Stimulated activated naive CD4-positive, alpha-beta T cell (primary cell): ENCODE results near the gene PCDHA9.
"Not testable (repeated sequence)": the region's sequence is repeated elsewhere in the genome, so short reads cannot be mapped to it uniquely, and the experiment has no call there.

Experiments
- DNase-seq, 6 experiments: peaks; one replicate each; lab custom pipeline; 2025; lab: John Stamatoyannopoulos, UW

Gene PCDHA9, protein sequence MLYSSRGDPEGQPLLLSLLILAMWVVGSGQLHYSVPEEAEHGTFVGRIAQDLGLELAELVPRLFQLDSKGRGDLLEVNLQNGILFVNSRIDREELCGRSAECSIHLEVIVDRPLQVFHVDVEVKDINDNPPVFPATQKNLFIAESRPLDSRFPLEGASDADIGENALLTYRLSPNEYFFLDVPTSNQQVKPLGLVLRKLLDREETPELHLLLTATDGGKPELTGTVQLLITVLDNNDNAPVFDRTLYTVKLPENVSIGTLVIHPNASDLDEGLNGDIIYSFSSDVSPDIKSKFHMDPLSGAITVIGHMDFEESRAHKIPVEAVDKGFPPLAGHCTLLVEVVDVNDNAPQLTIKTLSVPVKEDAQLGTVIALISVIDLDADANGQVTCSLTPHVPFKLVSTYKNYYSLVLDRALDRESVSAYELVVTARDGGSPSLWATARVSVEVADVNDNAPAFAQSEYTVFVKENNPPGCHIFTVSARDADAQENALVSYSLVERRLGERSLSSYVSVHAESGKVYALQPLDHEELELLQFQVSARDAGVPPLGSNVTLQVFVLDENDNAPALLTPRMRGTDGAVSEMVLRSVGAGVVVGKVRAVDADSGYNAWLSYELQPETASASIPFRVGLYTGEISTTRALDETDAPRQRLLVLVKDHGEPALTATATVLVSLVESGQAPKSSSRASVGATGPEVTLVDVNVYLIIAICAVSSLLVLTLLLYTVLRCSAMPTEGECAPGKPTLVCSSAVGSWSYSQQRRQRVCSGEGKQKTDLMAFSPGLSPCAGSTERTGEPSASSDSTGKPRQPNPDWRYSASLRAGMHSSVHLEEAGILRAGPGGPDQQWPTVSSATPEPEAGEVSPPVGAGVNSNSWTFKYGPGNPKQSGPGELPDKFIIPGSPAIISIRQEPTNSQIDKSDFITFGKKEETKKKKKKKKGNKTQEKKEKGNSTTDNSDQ

DNA sequence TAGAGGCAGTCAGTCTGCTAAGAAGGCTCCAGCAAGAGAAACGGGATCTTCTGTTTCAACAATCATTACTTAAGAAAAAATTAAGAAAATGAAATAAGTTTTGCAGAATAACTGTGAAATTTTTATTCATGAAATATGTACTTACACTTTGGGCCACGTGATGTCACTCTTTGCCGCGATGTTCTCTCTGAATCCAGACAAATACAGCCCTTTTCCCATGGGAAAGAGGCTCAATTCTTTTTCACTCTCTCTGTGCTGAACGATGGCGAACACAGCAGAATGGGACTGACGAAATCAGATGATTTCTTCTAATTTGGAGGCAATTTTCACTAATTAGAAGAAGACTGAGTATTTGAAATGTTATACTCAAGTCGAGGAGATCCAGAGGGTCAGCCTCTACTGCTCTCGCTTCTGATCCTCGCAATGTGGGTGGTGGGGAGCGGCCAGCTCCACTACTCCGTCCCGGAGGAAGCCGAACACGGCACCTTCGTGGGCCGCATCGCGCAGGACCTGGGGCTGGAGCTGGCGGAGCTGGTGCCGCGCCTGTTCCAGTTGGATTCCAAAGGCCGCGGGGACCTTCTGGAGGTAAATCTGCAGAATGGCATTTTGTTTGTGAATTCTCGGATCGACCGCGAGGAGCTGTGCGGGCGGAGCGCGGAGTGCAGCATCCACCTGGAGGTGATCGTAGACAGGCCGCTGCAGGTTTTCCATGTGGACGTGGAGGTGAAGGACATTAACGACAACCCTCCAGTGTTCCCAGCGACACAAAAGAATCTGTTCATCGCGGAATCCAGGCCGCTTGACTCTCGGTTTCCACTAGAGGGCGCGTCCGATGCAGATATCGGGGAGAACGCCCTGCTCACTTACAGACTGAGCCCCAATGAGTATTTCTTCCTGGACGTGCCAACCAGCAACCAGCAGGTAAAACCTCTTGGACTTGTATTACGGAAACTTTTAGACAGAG, at the start of gene PCDHA9:
Gene PCDHA9, plus strand, starts transcription at position 244 of the 964 bp plus-strand sequence. Its CDS starts 114 bp downstream, at position 358.
- DNase-seq, result not testable (repeated sequence)

DNA sequence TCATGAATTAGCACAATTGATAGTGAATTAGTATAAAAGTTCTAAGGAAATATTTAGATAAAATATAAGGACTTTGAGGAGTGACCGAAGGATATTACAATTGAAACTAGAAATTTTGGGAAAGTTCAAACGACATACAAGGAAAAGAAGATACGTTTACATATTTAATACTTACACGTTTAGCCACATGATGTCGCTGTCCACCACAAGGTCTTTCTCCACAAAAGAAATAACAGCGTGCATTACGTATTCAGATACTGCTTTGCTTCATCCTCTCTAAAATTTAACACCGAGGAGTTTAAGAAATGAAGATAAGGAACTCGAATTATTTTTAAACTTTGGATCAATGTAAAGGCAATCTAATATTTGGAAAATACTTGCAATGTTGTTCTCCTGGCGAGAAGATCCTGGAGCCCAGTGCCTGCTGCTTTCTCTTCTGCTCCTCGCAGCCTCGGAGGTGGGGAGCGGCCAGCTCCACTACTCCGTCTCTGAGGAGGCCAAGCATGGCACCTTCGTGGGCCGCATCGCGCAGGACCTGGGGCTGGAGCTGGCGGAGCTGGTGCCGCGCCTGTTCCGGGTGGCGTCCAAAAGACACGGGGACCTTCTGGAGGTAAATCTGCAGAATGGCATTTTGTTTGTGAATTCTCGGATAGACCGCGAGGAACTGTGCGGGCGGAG, 47.2 kb upstream of the PCDHA9 start, which contains the start of gene PCDHA3:
Gene PCDHA3, plus strand, starts transcription at position 242 of the 678 bp plus-strand sequence.
- no peak for DNase-seq

DNA sequence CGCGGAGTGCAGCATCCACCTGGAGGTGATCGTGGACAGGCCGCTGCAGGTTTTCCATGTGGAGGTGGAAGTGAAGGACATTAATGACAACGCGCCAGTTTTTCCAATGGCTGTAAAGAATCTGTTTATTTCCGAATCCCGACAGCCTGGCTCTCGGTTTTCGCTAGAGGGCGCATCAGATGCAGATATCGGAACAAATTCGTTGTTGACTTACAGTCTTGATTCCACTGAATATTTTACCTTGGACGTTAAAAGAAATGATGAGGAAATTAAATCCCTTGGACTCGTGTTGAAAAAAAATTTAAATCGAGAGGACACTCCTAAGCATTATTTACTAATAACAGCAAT, 46.7 kb upstream of the PCDHA9 start:
- no peak for DNase-seq

DNA sequence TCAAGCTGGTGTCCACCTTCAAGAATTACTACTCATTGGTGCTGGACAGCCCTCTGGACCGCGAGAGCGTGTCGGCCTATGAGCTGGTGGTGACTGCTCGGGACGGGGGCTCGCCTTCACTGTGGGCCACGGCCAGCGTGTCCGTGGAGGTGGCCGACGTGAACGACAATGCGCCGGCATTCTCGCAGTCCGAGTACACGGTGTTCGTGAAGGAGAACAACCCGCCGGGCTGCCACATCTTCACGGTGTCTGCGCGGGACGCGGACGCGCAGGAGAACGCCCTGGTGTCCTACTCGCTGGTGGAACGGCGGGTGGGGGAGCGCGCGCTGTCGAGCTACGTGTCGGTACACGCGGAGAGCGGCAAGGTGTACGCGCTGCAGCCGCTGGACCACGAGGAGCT, 45.8 kb upstream of the PCDHA9 start:
- not testable (repeated sequence) for DNase-seq

DNA sequence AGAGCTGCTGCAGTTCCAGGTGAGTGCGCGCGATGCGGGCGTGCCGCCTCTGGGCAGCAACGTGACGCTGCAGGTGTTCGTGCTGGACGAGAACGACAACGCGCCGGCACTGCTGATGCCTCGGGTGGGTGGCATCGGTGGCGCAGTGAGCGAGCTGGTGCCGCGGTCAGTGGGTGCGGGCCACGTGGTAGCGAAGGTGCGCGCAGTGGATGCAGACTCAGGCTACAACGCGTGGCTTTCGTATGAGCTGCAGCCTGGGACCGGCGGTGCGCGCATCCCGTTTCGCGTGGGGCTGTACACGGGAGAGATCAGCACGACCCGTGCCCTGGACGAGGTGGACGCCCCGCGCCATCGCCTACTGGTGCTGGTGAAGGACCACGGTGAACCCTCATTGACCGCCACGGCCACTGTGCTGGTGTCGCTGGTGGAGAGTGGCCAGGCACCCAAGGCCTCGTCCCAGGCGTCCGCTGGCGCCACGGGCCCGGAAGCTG, 45.4 kb upstream of the PCDHA9 start:
- no peak for DNase-seq

DNA sequence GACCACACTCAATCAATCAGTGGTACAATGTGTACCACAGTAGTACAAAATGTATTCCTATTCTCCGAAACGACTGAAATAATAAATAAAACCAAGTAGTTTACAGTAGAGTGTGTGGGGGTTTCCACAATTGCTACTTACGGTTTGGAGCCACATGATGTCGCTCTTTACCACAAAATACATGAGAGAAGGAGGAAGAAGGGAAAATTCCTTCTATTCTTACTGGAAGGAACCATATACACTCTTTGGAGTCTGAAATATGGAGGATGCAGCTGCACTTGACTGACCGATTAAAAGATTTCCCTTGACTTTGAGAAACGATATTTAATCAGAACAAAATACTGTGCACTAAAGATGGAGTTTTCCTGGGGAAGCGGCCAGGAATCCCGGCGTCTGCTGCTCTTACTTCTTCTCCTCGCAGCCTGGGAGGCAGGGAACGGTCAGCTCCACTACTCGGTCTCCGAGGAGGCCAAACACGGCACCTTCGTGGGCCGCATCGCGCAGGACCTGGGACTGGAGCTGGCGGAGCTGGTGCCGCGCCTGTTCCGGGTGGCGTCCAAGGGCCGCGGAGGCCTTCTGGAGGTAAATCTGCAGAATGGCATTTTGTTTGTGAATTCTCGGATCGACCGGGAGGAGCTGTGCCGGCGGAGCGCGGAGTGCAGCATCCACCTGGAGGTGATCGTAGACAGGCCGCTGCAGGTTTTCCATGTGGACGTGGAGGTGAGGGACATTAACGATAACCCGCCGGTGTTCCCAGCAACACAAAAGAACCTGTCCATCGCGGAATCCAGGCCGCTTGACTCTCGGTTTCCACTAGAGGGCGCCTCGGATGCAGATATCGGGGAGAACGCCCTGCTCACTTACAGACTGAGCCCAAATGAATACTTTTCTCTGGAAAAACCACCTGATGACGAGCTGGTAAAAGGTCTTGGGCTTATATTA, 41.1 kb upstream of the PCDHA9 start, which contains the start of gene PCDHA4:
Gene PCDHA4, plus strand, starts transcription at position 235 of the 942 bp plus-strand sequence.
- no peak for DNase-seq

DNA sequence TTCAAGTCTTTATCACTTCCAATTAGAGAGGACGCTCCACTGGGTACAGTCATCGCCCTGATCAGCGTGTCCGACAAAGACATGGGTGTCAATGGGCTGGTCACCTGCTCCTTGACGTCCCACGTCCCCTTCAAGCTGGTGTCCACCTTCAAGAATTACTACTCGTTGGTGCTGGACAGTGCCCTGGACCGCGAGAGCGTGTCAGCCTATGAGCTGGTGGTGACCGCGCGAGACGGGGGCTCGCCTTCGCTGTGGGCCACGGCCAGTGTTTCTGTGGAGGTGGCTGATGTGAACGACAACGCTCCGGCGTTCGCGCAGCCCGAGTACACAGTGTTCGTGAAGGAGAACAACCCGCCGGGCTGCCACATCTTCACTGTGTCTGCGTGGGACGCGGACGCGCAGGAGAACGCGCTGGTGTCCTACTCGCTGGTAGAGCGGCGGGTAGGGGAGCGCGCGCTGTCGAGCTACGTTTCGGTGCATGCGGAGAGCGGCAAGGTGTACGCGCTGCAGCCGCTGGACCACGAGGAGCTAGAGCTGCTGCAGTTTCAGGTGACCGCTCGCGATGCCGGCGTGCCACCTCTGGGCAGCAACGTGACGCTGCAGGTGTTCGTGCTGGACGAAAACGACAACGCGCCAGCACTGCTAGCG, 39.8 kb upstream of the PCDHA9 start:
- not testable (repeated sequence) for DNase-seq

DNA sequence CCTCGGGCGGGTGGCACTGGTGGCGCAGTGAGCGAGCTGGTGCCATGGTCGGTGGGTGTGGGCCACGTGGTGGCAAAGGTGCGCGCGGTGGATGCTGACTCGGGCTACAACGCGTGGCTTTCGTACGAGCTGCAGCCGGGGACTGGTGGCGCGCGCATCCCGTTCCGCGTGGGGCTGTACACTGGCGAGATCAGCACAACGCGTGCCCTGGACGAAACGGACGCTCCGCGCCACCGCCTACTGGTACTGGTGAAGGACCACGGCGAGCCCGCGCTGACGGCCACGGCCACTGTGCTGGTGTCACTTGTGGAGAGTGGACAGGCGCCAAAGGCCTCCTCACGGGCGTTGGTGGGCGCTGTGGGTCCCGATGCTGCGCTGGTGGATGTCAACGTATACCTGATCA, 39.3 kb upstream of the PCDHA9 start:
- no peak for DNase-seq

DNA sequence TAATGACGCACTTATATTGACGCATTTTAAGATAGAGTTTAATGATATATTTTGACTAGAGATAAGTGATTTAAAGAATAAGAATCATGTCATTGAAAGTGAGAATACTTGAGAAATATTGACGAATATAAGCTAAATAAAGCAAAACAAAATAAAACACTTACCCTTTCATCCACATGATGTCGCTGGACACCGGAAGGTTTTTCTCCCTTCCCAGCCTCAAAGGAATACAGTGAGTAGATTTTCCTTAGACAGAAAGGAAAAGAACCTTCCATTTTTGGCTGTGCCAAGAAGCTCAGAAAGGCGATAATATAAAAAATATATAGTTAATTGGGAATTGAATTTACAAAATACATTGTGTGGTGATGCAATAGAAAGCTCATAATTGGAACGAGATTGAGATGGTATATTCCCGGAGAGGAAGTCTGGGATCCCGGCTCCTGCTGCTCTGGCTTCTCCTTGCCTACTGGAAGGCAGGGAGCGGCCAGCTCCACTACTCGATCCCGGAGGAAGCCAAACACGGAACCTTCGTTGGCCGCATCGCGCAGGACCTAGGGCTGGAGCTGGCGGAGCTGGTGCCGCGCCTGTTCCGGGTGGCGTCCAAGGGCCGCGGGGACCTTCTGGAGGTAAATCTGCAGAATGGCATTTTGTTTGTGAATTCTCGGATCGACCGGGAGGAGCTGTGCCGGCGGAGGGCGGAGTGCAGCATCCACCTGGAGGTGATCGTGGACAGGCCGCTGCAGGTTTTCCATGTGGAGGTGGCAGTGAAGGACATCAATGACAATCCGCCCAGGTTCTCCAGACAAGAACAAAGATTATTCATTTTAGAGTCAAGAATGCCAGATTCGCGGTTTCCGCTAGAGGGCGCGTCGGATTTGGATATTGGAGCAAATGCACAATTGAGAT, 26.6 kb upstream of the PCDHA9 start, which contains the start of gene PCDHA5:
Gene PCDHA5, plus strand, starts transcription at position 239 of the 906 bp plus-strand sequence.
- no peak for DNase-seq

DNA sequence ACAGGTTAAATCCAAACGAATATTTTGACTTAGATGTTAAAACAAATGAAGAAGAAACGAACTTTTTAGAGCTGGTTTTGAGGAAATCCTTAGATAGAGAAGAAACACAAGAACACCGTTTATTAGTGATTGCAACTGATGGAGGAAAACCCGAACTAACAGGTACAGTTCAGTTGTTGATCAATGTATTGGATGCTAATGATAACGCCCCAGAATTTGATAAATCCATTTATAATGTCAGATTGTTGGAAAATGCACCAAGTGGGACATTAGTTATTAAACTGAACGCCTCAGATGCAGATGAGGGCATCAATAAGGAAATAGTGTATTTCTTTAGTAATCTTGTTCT, 25.9 kb upstream of the PCDHA9 start:
- no peak for DNase-seq

DNA sequence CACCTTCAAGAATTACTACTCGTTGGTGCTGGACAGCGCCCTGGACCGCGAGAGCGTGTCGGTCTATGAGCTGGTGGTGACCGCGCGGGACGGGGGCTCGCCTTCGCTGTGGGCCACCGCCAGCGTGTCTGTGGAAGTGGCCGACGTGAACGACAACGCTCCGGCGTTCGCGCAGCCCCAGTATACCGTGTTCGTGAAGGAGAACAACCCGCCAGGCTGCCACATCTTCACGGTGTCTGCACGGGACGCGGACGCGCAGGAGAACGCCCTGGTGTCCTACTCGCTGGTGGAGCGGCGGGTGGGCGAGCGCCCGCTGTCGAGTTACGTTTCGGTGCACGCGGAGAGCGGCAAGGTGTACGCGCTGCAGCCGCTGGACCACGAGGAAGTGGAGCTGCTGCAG, 25.2 kb upstream of the PCDHA9 start:
- DNase-seq, result not testable (repeated sequence)

DNA sequence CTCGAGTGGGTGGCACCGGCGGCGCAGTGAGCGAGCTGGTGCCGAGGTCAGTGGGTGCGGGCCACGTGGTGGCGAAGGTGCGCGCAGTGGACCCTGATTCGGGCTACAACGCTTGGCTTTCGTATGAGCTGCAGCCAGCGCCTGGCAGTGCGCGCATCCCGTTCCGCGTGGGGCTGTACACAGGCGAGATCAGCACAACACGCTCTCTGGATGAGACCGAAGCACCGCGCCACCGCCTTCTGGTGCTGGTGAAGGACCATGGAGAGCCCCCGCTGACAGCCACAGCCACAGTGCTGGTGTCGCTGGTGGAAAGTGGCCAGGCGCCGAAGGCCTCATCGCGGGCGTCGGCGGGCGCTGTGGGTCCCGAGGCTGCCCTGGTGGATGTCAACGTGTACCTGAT, 24.7 kb upstream of the PCDHA9 start:
- DNase-seq, result no peak

DNA sequence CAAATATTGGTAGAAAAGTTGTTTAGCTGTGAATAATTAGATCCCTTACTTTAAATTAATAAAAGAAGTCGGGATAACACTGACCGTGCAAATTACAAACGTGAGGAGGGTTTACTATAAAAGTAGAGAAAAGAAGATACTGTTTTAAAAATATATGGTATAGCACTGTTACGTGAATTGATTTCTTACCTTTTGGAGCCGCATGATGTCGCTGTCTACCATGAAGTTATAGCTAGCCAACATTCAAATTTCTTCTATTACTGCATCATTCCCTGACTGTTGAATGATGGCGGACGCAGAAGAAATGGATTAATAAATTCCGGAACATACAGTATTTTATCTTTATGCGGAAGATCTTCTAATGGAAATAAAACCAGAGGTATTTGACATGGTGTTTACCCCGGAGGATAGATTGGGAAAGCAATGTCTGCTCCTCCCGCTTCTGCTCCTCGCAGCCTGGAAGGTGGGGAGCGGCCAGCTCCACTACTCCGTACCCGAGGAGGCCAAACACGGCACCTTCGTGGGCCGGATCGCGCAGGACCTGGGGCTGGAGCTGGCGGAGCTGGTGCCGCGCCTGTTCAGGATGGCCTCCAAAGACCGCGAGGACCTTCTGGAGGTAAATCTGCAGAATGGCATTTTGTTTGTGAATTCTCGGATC, 20.3 kb upstream of the PCDHA9 start, which contains the start of gene PCDHA6:
Gene PCDHA6, plus strand, starts transcription at position 257 of the 658 bp plus-strand sequence. Its CDS starts 132 bp downstream, at position 389.
- DNase-seq, result no peak

DNA sequence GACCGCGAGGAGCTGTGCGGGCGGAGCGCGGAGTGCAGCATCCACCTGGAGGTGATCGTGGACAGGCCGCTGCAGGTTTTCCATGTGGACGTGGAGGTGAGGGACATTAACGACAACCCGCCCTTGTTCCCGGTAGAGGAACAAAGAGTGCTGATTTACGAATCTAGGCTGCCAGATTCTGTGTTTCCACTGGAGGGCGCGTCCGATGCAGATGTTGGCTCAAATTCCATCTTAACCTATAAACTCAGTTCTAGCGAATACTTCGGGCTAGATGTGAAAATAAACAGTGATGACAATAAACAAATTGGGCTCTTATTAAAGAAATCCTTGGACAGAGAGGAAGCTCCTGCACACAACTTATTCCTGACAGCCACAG, 19.8 kb upstream of the PCDHA9 start:
- DNase-seq, result no peak

DNA sequence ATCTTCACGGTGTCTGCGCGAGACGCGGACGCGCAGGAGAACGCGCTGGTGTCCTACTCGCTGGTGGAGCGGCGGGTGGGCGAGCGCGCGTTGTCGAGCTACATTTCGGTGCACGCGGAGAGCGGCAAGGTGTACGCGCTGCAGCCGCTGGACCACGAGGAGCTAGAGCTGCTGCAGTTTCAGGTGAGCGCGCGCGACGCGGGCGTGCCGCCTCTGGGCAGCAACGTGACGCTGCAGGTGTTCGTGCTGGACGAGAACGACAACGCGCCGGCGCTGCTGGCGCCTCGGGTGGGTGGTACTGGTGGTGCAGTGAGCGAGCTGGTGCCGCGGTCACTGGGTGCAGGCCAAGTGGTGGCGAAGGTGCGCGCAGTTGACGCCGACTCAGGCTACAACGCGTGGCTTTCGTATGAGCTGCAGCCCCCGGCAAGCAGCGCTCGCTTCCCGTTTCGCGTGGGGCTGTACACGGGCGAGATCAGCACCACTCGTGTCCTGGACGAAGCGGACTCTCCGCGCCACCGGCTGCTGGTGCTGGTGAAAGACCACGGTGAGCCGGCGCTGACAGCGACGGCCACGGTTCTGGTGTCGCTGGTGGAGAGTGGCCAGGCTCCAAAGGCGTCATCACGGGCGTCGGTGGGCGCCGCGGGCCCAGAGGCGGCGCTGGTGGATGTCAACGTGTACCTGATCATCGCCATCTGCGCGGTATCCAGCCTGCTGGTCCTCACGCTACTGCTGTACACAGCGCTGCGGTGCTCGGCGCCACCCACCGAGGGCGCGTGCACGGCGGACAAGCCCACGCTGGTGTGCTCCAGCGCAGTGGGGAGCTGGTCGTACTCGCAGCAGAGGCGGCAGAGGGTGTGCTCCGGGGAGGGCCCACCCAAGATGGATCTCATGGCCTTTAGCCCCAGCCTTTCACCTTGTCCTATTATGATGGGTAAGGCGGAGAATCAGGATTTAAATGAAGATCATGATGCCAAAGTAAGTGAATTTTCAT, 18.4 kb upstream of the PCDHA9 start:
- DNase-seq, result not testable (repeated sequence)

DNA sequence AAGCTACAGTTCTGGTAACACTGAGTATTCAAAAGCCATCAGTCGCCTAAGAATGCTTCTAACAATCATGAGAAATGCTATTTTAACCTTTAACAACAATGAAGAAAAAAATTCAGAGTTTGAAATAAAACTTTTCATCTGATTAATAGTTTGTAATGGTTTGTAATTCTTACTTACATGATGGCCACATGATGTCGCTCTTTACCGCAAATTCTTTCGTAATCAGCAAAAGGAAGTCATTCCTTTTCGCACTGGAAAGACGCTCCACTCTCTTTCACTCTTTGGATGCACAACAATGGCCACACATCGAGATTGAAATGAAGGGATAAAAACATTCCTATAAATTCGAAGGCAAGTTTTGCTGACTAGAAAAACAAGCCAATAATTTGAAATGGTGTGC, 14.2 kb upstream of the PCDHA9 start, which contains the start of gene PCDHA7:
Gene PCDHA7, plus strand, starts transcription at position 277 of the 400 bp plus-strand sequence. Its CDS starts 115 bp downstream, at position 392.
- no peak for DNase-seq
